ENCODE data around the gene ZBED1. TPM values are rescaled to one million over a fixed set of nuclear protein-coding genes. Genes with fewer than 3 reads are reported as not detected.
"Not testable (repeated sequence)": the region's sequence is repeated elsewhere in the genome, so short reads cannot be mapped to it uniquely, and the experiment has no call there.

The ZBED1 gene
- total and polyA plus RNA-seq, 2 experiments from 2014 or later: 16.1 to 43.8 TPM

GRCh38 chrX:2481597-2481996 lies 19.2 kb downstream of the ZBED1 start:
- H3K9me2 ChIP-seq (ENCODE audit: insufficient read depth); H3K27ac Mint-ChIP-seq; H3K27me3 ChIP-seq (ENCODE audit: insufficient read depth); H4K20me1 ChIP-seq (replicated peaks; ENCODE audit: insufficient read depth); H2AFZ ChIP-seq; H3K4me3 Mint-ChIP-seq; ATAC-seq; DNase-seq (ENCODE audit: low spot score); H3K36me3 ChIP-seq (ENCODE audit: insufficient read depth); H3K4me3 ChIP-seq; H3K4me2 ChIP-seq: not testable (repeated sequence)
- H3F3A ChIP-seq (replicated peaks; ENCODE audit: low read depth): peaks cover 18% of the 10 kb centered on the region; the same call in 1 of the 2 replicates
- H3K27ac ChIP-seq (ENCODE audit: low read depth): peak overlapping the region; percentile 39; the same call in 1 of the 2 replicates
- peaks cover 11% of the 10 kb centered on the region for H3K9me3 Mint-ChIP-seq
- H3K36me3 Mint-ChIP-seq (ENCODE audit: low read depth): peaks cover 36% of the 10 kb centered on the region
- H3K4me1 Mint-ChIP-seq: peaks cover 31% of the 10 kb centered on the region
- peaks cover 15% of the 10 kb centered on the region for H3K4me1 ChIP-seq (ENCODE audit: insufficient read depth)
- peaks cover 14% of the 10 kb centered on the region for H3K27me3 Mint-ChIP-seq (ENCODE audit: insufficient read depth, low read depth, poor library complexity)
- H3K79me2 ChIP-seq (replicated peaks; ENCODE audit: insufficient read depth): peaks cover 92% of the 10 kb centered on the region

GRCh38 chrX:2479982-2480381 lies 20.8 kb downstream of the ZBED1 start:
- not testable (repeated sequence) for H2AFZ ChIP-seq; H3K27ac ChIP-seq (ENCODE audit: low read depth); H3K36me3 ChIP-seq (ENCODE audit: insufficient read depth); H3K9me2 ChIP-seq (ENCODE audit: insufficient read depth); DNase-seq (ENCODE audit: low spot score); H3K4me2 ChIP-seq; H4K20me1 ChIP-seq (replicated peaks; ENCODE audit: insufficient read depth); H3K27ac Mint-ChIP-seq; H3K27me3 ChIP-seq (ENCODE audit: insufficient read depth); ATAC-seq; H3K4me3 Mint-ChIP-seq; H3K4me3 ChIP-seq
- Mint-ChIP-seq H3K4me1 (peaks cover 24% of the 10 kb centered on the region), H3K36me3 (ENCODE audit: low read depth) (peaks cover 32% of the 10 kb centered on the region), H3K27me3 (ENCODE audit: insufficient read depth, low read depth, poor library complexity) (peaks cover 22% of the 10 kb centered on the region), H3K9me3 (peaks cover 11% of the 10 kb centered on the region)
- peaks cover 12% of the 10 kb centered on the region for H3K4me1 ChIP-seq (ENCODE audit: insufficient read depth)
- H3K79me2 ChIP-seq (replicated peaks; ENCODE audit: insufficient read depth): peaks cover 97% of the 10 kb centered on the region
- H3F3A ChIP-seq (replicated peaks; ENCODE audit: low read depth): peaks cover 21% of the 10 kb centered on the region

- Mint-ChIP-seq H3K4me1 (peaks cover 18% of the 10 kb centered on the region), H3K27me3 (ENCODE audit: insufficient read depth, low read depth, poor library complexity) (peaks cover 19% of the 10 kb centered on the region), H3K9me3 (peaks cover 11% of the 10 kb centered on the region), H3K36me3 (ENCODE audit: low read depth) (peaks cover 32% of the 10 kb centered on the region), H3K27ac (no peak overlapping the region), H3K4me3 (no peak overlapping the region)
- no peaks in the 10 kb centered on the region; the same call in 1 of the 2 replicates for H4K20me1 ChIP-seq (replicated peaks; ENCODE audit: insufficient read depth)
- no peak for TF ChIP-seq POLR2AphosphoS5 (IDR thresholded peaks at IDR 0.05; ENCODE audit: low read depth)
- peak; percentile 4 for TF ChIP-seq JUNB (IDR thresholded peaks at IDR 0.05; ENCODE audit: unreplicated experiment)
- TF ChIP-seq NANOG (IDR thresholded peaks at IDR 0.05; ENCODE audit: borderline replicate concordance): no peak
- TF ChIP-seq ZNF462 (CRISPR knock-in tag; IDR thresholded peaks at IDR 0.05): no peak
- no peak overlapping the region for H3K27ac ChIP-seq (ENCODE audit: low read depth)
- H3F3A ChIP-seq (replicated peaks; ENCODE audit: low read depth): peaks cover 17% of the 10 kb centered on the region
- H3K79me2 ChIP-seq (replicated peaks; ENCODE audit: insufficient read depth): peaks cover 97% of the 10 kb centered on the region
- H3K4me3 ChIP-seq: no peak overlapping the region
- ATAC-seq: no peak
- peak; percentile 17 for DNase-seq (ENCODE audit: low spot score)
- H3K9me2 ChIP-seq (ENCODE audit: insufficient read depth): peaks cover 3% of the 10 kb centered on the region
- H2AFZ ChIP-seq: no peak overlapping the region
- no peaks in the 10 kb centered on the region for H3K36me3 ChIP-seq (ENCODE audit: insufficient read depth)
- H3K27me3 ChIP-seq (ENCODE audit: insufficient read depth): no peaks in the 10 kb centered on the region
- H3K4me2 ChIP-seq: no peak overlapping the region
- peaks cover 6% of the 10 kb centered on the region for H3K4me1 ChIP-seq (ENCODE audit: insufficient read depth)
Measured at GRCh38 chrX:2479420-2479780, 21.4 kb downstream of the ZBED1 start.

Data from GM23338 (cell line).